CD4-positive, alpha-beta T cell (primary cell): ENCODE measurements around the gene ATAD3B. TPM values are rescaled to one million over a fixed set of nuclear protein-coding genes. Genes with fewer than 3 reads are reported as not detected.
"Not testable (repeated sequence)": the region's sequence is repeated elsewhere in the genome, so short reads cannot be mapped to it uniquely, and the experiment has no call there.

Experiments used
- ATAC-seq: fragments of 200-7000 bp; cut with Tn5 transposase; one replicate; pipeline ENCODE4 v1.10.0; 2022; ENCODE audit warnings: mild to moderate bottlenecking; ENCODE audit not compliant: poor library complexity
- CTCF ChIA-PET: fragments of 350-600 bp; sonication (Branson Sonifier 250); formaldehyde crosslinking; loops from one replicate; lab custom pipeline; 2021; ENCODE audit warnings: antibody characterized with exemption, inconsistent platforms; lab: Charles Lee
- POLR2A ChIA-PET: fragments of 350-600 bp; sonication (Branson Sonifier 250); formaldehyde crosslinking; loops from one replicate; lab custom pipeline; 2021; ENCODE audit warnings: antibody characterized with exemption, inconsistent platforms; lab: Charles Lee
- DNase-seq, 14 experiments: peaks; one replicate each; pipeline ENCODE4 v3.0.0-alpha.2; 2013 to 2020; ENCODE audit warnings: mixed read lengths in 2 of 14
- H3K27ac ChIP-seq, 2 donors: one replicate each; pipeline versions ENCODE4 v1.5.1 to v1.7.0; 2013; ENCODE audit warnings: low read length in 2 of 2, low read depth in 1 of 2, mild to moderate bottlenecking in 1 of 2
- H3K27me3 ChIP-seq, 2 experiments: 1 replicate in 1 of 2; 2 replicates in 1 of 2; pipeline versions ENCODE4 v1.6.1 to v1.7.0; 2013; ENCODE audit warnings: low read length in 2 of 2, control low read depth in 1 of 2, mild to moderate bottlenecking in 1 of 2, moderate library complexity in 1 of 2; ENCODE audit not compliant: insufficient read depth in 2 of 2, control insufficient read depth in 1 of 2
- H3K36me3 ChIP-seq: one replicate; pipeline ENCODE4 v1.6.1; 2013; ENCODE audit warnings: low read length, control low read depth; ENCODE audit not compliant: insufficient read depth
- H3K4me1 ChIP-seq: one replicate; pipeline ENCODE4 v1.6.1; 2013; ENCODE audit warnings: low read length, control low read depth; ENCODE audit not compliant: insufficient read depth
- H3K4me3 ChIP-seq: one replicate; pipeline ENCODE4 v1.5.1; 2013; ENCODE audit warnings: mild to moderate bottlenecking, low read length, moderate library complexity
- H3K9me3 ChIP-seq, 2 experiments: 1 replicate in 1 of 2; 2 replicates in 1 of 2; pipeline versions ENCODE4 v1.6.1 to v1.7.0; 2013; ENCODE audit warnings: low read length in 2 of 2, mild to moderate bottlenecking in 2 of 2, control low read depth in 1 of 2, moderate library complexity in 1 of 2; ENCODE audit not compliant: control insufficient read depth in 1 of 2, insufficient read depth in 1 of 2
- H3K27ac Mint-ChIP-seq: one replicate; pipeline ENCODE4 v1.8.0; 2020; ENCODE audit warnings: mixed read lengths
- H3K27me3 Mint-ChIP-seq: one replicate; pipeline ENCODE4 v1.8.0; 2021; ENCODE audit warnings: mixed read lengths
- H3K36me3 Mint-ChIP-seq: one replicate; pipeline ENCODE4 v1.8.0; 2021; ENCODE audit warnings: low read depth, mixed read lengths
- H3K4me1 Mint-ChIP-seq: one replicate; pipeline ENCODE4 v1.8.0; 2021; ENCODE audit warnings: low read depth, mixed read lengths
- H3K4me3 Mint-ChIP-seq: one replicate; pipeline ENCODE4 v1.8.0; 2020; ENCODE audit warnings: mild to moderate bottlenecking, mixed read lengths
- H3K9me3 Mint-ChIP-seq: one replicate; pipeline ENCODE4 v1.8.0; 2020; ENCODE audit warnings: mixed read lengths
- intact Hi-C, 2 experiments: fragments of 100-400 bp; cut with DNase I in 1 of 2; cut with micrococcal nuclease in 1 of 2; formaldehyde crosslinking; loops; one replicate each; pipeline versions ENCODE4 v1.15.1 to v1.9.0; 2023 to 2025; cut with DNase I, micrococcal nuclease
- total RNA-seq, 174 experiments: library from RNA in 2 of 174; stranded (reverse) in 2 of 174; gene quantifications; one replicate each; pipeline ENCODE4 v1.2.3 and lab custom pipeline; 2021 to 2026
- TF ChIP-seq, protein P1 (sequence below): fragments of 200-600 bp; IDR thresholded peaks from one replicate; pipeline ENCODE4 v1.8.0; 2022; ENCODE audit warnings: antibody characterized with exemption, mild to moderate bottlenecking

The ATAD3B gene
- total RNA-seq, 2 experiments from 2014 or later: 44.3 to 49.1 TPM

DNA sequence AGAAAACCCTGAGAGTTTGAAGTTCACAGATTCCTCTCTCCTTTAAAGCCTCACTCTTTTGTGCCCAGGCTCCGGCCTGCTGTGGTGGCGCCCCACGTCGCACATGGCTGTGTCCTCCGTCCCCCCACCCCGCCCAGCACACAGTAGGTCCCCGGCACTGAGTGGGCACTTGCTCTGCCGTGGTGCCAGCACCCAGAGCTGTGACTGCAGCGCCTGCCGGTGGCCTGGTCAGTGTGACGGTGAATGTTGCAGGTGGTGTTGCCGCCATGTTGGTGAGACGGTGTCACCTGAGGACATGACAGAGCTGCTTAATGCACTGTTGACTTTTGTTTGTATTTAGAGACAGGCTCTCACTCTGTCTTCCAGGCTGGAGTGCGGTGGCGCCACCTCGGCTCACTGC lies 18.7 kb upstream of the ATAD3B start:
- CTCF ChIA-PET: no interaction called here
- ATAC-seq (no peak), DNase-seq (no peak)

DNA sequence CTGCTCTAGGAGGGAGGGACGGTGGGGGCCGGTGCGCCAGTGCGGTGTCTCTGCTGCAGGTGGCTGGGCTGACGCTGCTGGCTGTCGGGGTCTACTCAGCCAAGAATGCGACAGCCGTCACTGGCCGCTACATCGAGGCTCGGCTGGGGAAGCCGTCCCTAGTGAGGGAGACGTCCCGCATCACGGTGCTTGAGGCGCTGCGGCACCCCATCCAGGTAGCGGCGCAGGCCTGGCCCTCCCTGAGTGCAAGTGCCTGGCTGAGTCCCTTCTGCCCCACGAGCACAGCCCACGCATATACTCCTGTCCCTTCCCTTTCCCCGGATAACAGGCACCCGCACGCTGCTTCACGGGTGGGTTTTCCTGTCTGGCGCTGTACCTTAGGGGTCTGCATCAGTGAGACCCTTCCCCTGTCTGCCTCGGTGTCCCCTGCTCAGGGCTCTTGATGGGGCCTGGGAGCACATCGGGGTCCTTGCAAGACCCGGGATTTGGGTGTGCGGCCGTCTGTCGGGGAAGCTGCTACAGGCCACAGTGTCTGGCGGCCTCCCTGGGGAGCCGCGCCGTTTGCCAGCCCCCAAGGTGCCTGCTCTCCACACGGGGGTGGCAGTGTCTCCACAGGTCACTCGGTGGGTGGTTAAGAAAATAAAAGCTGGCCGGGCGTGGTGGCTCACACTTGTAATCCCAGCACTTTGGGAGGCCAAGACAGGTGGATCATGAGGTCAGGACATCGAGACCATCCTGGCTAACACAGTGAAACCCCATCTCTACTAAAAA lies 17.1 kb upstream of the ATAD3B start:
- H3K27ac Mint-ChIP-seq, POLR2A ChIA-PET, H3K9me3 Mint-ChIP-seq, H3K36me3 Mint-ChIP-seq, H3K4me1 ChIP-seq, H3K4me3 Mint-ChIP-seq, ATAC-seq, H3K27me3 ChIP-seq, CTCF ChIA-PET, H3K27me3 Mint-ChIP-seq, DNase-seq, H3K36me3 ChIP-seq, H3K4me1 Mint-ChIP-seq, H3K9me3 ChIP-seq, H3K4me3 ChIP-seq, intact Hi-C loops, H3K27ac ChIP-seq: not testable (repeated sequence)

More for the DNA sequence above, 18.7 kb upstream of the ATAD3B start:
- no peaks in the 10 kb centered on the region for H3K4me1 Mint-ChIP-seq
- no peak overlapping the region for H3K27ac ChIP-seq
- no peaks in the 10 kb centered on the region for H3K27me3 ChIP-seq
- no peaks in the 10 kb centered on the region for H3K9me3 Mint-ChIP-seq
- intact Hi-C loops: no loop called here
- H3K4me3 ChIP-seq: no peak overlapping the region
- H3K27me3 Mint-ChIP-seq: no peaks in the 10 kb centered on the region
- POLR2A ChIA-PET: no interaction called here
- TF ChIP-seq, protein P1, sequence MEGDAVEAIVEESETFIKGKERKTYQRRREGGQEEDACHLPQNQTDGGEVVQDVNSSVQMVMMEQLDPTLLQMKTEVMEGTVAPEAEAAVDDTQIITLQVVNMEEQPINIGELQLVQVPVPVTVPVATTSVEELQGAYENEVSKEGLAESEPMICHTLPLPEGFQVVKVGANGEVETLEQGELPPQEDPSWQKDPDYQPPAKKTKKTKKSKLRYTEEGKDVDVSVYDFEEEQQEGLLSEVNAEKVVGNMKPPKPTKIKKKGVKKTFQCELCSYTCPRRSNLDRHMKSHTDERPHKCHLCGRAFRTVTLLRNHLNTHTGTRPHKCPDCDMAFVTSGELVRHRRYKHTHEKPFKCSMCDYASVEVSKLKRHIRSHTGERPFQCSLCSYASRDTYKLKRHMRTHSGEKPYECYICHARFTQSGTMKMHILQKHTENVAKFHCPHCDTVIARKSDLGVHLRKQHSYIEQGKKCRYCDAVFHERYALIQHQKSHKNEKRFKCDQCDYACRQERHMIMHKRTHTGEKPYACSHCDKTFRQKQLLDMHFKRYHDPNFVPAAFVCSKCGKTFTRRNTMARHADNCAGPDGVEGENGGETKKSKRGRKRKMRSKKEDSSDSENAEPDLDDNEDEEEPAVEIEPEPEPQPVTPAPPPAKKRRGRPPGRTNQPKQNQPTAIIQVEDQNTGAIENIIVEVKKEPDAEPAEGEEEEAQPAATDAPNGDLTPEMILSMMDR: no peak
- H3K36me3 Mint-ChIP-seq: no peaks in the 10 kb centered on the region
- no peaks in the 10 kb centered on the region for H3K4me1 ChIP-seq
- no peak overlapping the region for H3K27ac Mint-ChIP-seq
- no peaks in the 10 kb centered on the region for H3K36me3 ChIP-seq
- no peak overlapping the region for H3K4me3 Mint-ChIP-seq
- H3K9me3 ChIP-seq: no peaks in the 10 kb centered on the region

DNA sequence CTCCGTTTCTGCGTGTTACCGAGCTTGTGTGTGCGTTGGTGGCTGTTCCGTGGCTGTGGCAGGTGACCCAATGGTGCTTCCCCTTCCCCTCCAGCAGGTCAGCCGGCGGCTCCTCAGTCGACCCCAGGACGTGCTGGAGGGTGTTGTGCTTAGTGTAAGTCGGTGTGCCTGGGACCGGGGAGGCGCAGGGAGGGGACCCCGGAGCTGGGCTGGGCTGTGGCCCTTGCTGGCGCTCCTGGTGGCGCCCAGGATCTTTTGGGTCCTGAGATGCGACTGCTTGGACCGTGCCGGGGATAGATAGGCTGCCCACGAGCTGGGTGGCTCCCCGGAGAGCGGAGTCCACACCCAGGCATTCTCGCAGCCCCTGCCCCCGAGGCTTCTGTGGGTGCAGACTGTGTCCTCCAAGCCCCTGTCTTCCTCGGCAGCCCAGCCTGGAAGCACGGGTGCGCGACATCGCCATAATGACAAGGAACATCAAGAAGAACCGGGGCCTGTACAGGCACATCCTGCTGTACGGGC lies 16.1 kb upstream of the ATAD3B start:
- Histone ChIP-seq H3K27me3 (no peaks in the 10 kb centered on the region), H3K4me3 (no peak overlapping the region), H3K27ac (no peak overlapping the region), H3K36me3 (no peaks in the 10 kb centered on the region), H3K9me3 (no peaks in the 10 kb centered on the region), H3K4me1 (no peaks in the 10 kb centered on the region)
- intact Hi-C loops: no loop called here
- Mint-ChIP-seq H3K4me1 (no peaks in the 10 kb centered on the region), H3K4me3 (no peak overlapping the region), H3K9me3 (no peaks in the 10 kb centered on the region), H3K27ac (no peak overlapping the region), H3K27me3 (no peaks in the 10 kb centered on the region), H3K36me3 (no peaks in the 10 kb centered on the region)
- ATAC-seq (no peak), DNase-seq (no peak)
- ChIA-PET CTCF (no interaction called here), POLR2A (no interaction called here)
- TF ChIP-seq, protein P1: no peak

DNA sequence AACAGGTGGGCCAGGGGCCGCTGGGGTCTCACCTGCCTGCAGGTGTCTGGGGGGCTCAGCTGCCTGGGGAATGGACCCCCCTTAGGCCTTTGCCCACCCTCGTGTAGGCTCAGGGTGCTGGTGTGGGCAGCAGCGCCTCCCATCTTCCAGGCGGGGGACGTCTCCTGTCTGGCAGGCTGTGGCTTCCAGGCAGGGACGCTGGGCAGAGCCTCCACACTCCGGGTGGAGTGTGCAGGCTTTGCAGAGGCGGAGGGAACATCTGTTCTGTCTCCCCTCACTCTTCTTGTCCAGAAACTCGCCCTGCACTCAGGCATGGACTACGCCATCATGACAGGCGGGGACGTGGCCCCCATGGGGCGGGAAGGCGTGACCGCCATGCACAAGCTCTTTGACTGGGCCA lies 15.6 kb upstream of the ATAD3B start:
- H3K9me3 Mint-ChIP-seq, POLR2A ChIA-PET, CTCF ChIA-PET, H3K9me3 ChIP-seq, DNase-seq, H3K4me3 Mint-ChIP-seq, H3K27ac Mint-ChIP-seq, ATAC-seq, intact Hi-C loops, H3K4me3 ChIP-seq, H3K27me3 ChIP-seq, H3K36me3 ChIP-seq, H3K27ac ChIP-seq, H3K36me3 Mint-ChIP-seq, H3K4me1 ChIP-seq, H3K4me1 Mint-ChIP-seq, H3K27me3 Mint-ChIP-seq: not testable (repeated sequence)

DNA sequence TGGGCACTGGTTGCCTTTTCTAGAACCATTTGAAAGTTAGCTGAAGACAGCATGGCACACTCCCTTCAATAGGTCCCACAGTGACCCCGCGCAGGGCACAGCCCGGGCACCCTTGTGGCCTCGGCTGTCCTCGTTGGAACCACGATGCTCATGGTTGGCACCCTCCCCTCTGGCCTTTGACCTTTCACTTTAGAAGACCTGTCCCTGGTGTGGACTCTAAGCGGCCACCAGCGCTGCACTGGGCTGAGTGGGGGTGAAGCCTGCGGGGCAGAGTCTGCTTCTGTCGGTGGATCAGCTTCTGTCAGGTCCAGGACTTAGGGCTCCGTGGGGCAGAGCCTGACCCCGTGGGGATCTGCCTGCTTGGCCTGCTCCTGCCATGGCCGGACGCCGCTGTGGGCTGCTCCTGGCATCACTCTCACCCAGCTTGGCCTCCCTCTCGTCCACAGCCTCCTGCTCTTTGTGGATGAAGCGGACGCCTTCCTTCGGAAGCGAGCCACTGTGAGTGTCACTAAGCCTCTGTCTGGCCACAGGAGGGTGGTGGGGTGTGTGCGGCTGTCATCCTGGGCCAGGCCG lies 14.8 kb upstream of the ATAD3B start:
- H3K4me3 ChIP-seq, POLR2A ChIA-PET, H3K36me3 Mint-ChIP-seq, intact Hi-C loops, H3K27ac Mint-ChIP-seq, DNase-seq, H3K27me3 Mint-ChIP-seq, H3K9me3 ChIP-seq, ATAC-seq, H3K9me3 Mint-ChIP-seq, H3K27me3 ChIP-seq, CTCF ChIA-PET, H3K4me1 ChIP-seq, H3K4me1 Mint-ChIP-seq, H3K4me3 Mint-ChIP-seq, H3K36me3 ChIP-seq, H3K27ac ChIP-seq: not testable (repeated sequence)

DNA sequence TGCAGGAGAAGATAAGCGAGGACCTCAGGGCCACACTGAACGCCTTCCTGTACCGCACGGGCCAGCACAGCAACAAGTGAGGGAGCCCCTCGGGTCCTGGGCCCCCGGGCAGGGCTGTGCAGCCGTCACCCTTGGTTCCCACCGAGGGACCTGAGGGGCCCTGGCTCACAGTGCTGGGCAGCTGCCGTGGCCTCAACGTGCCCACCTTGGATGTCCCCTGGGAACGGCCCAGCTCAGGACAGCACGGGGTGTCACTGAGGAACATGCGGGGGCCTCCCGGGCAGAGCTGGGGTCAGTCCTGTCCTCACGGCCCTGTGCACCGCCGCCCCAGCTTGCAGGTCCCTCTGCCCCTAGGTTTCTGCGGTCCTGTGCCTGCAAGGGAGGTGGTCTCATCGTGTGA lies 12.4 kb upstream of the ATAD3B start:
- H3K9me3 ChIP-seq, H3K4me1 Mint-ChIP-seq, H3K27ac Mint-ChIP-seq, intact Hi-C loops, H3K36me3 ChIP-seq, ATAC-seq, H3K36me3 Mint-ChIP-seq, POLR2A ChIA-PET, H3K9me3 Mint-ChIP-seq, H3K27ac ChIP-seq, DNase-seq, CTCF ChIA-PET, H3K4me3 Mint-ChIP-seq, H3K27me3 ChIP-seq, H3K4me1 ChIP-seq, H3K4me3 ChIP-seq, H3K27me3 Mint-ChIP-seq: not testable (repeated sequence)
